ENCODE data around the gene EGLN1. TPM values are rescaled to one million over a fixed set of nuclear protein-coding genes. Genes with fewer than 3 reads are reported as not detected.

EGLN1 gene
- total RNA-seq, 6 experiments from 2014 or later = 19.3 to 66.5 (median 38.9) TPM

DNA sequence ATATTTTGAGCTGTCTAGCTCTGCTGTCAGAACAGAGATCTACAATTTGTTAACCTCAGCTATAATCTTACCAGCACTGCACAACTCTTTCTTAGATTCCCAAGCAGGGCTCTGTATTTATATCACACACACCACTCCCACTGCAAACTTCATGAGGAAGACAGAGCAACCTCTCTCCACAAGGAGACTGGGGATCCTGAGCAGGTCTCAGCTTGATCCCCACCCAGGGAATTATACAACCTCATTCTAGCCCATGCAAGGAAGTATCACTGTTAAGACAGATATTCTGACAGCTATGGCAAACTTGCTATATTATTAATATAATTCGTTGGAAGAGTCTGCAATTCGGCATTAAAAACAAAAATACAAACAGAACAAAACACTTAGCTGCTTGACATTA lies 40.4 kb downstream of the EGLN1 start:
- ATAC-seq = no peak
- Histone ChIP-seq H3K4me1 (peaks cover 0 to 62% (median 24%) of the 10 kb centered on the region in 4 donors), H3K4me3 (no peak overlapping the region), H3K27me3 (no peaks in the 10 kb centered on the region), H3K27ac (no peak overlapping the region), H3K9me3 (no peaks in the 10 kb centered on the region), H3K36me3 (no peaks in the 10 kb centered on the region)
- WGBS (ENCODE audit: insufficient coverage, low coverage, low lambda C conversion rate, missing lambda C conversion rate) = 75% methylated on average over 2 of the region's 2 CpGs
- TF ChIP-seq, protein P1, sequence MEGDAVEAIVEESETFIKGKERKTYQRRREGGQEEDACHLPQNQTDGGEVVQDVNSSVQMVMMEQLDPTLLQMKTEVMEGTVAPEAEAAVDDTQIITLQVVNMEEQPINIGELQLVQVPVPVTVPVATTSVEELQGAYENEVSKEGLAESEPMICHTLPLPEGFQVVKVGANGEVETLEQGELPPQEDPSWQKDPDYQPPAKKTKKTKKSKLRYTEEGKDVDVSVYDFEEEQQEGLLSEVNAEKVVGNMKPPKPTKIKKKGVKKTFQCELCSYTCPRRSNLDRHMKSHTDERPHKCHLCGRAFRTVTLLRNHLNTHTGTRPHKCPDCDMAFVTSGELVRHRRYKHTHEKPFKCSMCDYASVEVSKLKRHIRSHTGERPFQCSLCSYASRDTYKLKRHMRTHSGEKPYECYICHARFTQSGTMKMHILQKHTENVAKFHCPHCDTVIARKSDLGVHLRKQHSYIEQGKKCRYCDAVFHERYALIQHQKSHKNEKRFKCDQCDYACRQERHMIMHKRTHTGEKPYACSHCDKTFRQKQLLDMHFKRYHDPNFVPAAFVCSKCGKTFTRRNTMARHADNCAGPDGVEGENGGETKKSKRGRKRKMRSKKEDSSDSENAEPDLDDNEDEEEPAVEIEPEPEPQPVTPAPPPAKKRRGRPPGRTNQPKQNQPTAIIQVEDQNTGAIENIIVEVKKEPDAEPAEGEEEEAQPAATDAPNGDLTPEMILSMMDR (IDR thresholded peaks at IDR 0.05) = no peak
- TF ChIP-seq POLR2A (IDR thresholded peaks at IDR 0.05) = no peak
- intact Hi-C loops (cut with DNase I) = no loop called here
- DNase-seq = no peak

GRCh38 chr1:231376875-231377549 lies 45.1 kb downstream of the EGLN1 start:
- Histone ChIP-seq H3K36me3 (no peaks in the 10 kb centered on the region), H3K4me3 (no peak overlapping the region), H3K4me1 (peaks cover 0 to 19% (median 9%) of the 10 kb centered on the region in 4 donors), H3K27ac (no peak overlapping the region), H3K27me3 (no peaks in the 10 kb centered on the region), H3K9me3 (no peaks in the 10 kb centered on the region)
- no peak for TF ChIP-seq POLR2A (IDR thresholded peaks at IDR 0.05)
- TF ChIP-seq, protein P1 (IDR thresholded peaks at IDR 0.05) = no peak
- ATAC-seq (peak; percentile 61 to 76 (median 72)), DNase-seq (no peak)
- intact Hi-C loops (cut with DNase I) = no loop called here
- WGBS (ENCODE audit: insufficient coverage, low coverage, low lambda C conversion rate, missing lambda C conversion rate) = 52% methylated on average over 5 of the region's 5 CpGs

GRCh38 chr1:231376101-231376500 lies 46.0 kb downstream of the EGLN1 start:
- intact Hi-C loops (cut with DNase I) = no loop called here
- no peaks in the 10 kb centered on the region for H3K27me3 ChIP-seq
- peaks cover 0 to 16% (median 7%) of the 10 kb centered on the region in 4 donors for H3K4me1 ChIP-seq
- H3K27ac ChIP-seq = no peak overlapping the region
- no peaks in the 10 kb centered on the region for H3K9me3 ChIP-seq
- TF ChIP-seq, protein P1 (IDR thresholded peaks at IDR 0.05) = no peak
- TF ChIP-seq POLR2A (IDR thresholded peaks at IDR 0.05) = no peak
- no peak for DNase-seq
- no peak overlapping the region for H3K4me3 ChIP-seq
- WGBS (ENCODE audit: insufficient coverage, low coverage, low lambda C conversion rate, missing lambda C conversion rate) = 75% methylated on average over 4 of the region's 4 CpGs
- no peaks in the 10 kb centered on the region for H3K36me3 ChIP-seq
- peak in 1 of 4 donors; percentile 16 for ATAC-seq

GRCh38 chr1:231374394-231374793 lies 47.7 kb downstream of the EGLN1 start:
- ATAC-seq = no peak

More at GRCh38 chr1:231374394-231374793, 47.7 kb downstream of the EGLN1 start:
- Histone ChIP-seq H3K4me3 (no peak overlapping the region), H3K27me3 (no peaks in the 10 kb centered on the region), H3K36me3 (peaks cover 0 to 9% (median 0%) of the 10 kb centered on the region in 4 donors), H3K9me3 (no peaks in the 10 kb centered on the region), H3K27ac (no peak overlapping the region), H3K4me1 (peaks cover 0 to 16% (median 7%) of the 10 kb centered on the region in 4 donors)
- TF ChIP-seq POLR2A (IDR thresholded peaks at IDR 0.05) = no peak
- TF ChIP-seq, protein P1 (IDR thresholded peaks at IDR 0.05) = no peak
- no peak for DNase-seq
- 97% methylated on average over 3 of the region's 4 CpGs for WGBS (ENCODE audit: insufficient coverage, low coverage, low lambda C conversion rate, missing lambda C conversion rate)
- intact Hi-C loops (cut with DNase I) = no loop called here
